ENCODE results near the gene CDC14A.

The CDC14A gene

GRCh38 chr1:100347009-100347966, 5.0 kb upstream of the CDC14A start:
- no peak for TF ChIP-seq CTCF (conservative IDR thresholded peaks at IDR 0.05; ENCODE audit: low read depth, low read length)

GRCh38 chr1:100348549-100349144, 3.7 kb upstream of the CDC14A start:
- no peak for DNase-seq (ENCODE audit: low read depth)
- H3K4me3 ChIP-seq (ENCODE audit: low read depth, low read length) = no peak overlapping the region
- no peak for TF ChIP-seq CTCF (conservative IDR thresholded peaks at IDR 0.05; ENCODE audit: low read depth, low read length)

More at GRCh38 chr1:100347009-100347966, 5.0 kb upstream of the CDC14A start:
- peak; percentile 52 for DNase-seq (ENCODE audit: low read depth)
- no peak overlapping the region for H3K4me3 ChIP-seq (ENCODE audit: low read depth, low read length)

GRCh38 chr1:100349246-100349645, 3.1 kb upstream of the CDC14A start:
- H3K4me3 ChIP-seq (ENCODE audit: low read depth, low read length) = no peak overlapping the region
- TF ChIP-seq CTCF (conservative IDR thresholded peaks at IDR 0.05; ENCODE audit: low read depth, low read length) = no peak
- no peak for DNase-seq (ENCODE audit: low read depth)

GRCh38 chr1:100350787-100351094, 1.6 kb upstream of the CDC14A start:
- peak overlapping the region; percentile 87 for H3K4me3 ChIP-seq (ENCODE audit: low read depth, low read length)
- no peak for DNase-seq (ENCODE audit: low read depth)
- no peak for TF ChIP-seq CTCF (conservative IDR thresholded peaks at IDR 0.05; ENCODE audit: low read depth, low read length)

DNA sequence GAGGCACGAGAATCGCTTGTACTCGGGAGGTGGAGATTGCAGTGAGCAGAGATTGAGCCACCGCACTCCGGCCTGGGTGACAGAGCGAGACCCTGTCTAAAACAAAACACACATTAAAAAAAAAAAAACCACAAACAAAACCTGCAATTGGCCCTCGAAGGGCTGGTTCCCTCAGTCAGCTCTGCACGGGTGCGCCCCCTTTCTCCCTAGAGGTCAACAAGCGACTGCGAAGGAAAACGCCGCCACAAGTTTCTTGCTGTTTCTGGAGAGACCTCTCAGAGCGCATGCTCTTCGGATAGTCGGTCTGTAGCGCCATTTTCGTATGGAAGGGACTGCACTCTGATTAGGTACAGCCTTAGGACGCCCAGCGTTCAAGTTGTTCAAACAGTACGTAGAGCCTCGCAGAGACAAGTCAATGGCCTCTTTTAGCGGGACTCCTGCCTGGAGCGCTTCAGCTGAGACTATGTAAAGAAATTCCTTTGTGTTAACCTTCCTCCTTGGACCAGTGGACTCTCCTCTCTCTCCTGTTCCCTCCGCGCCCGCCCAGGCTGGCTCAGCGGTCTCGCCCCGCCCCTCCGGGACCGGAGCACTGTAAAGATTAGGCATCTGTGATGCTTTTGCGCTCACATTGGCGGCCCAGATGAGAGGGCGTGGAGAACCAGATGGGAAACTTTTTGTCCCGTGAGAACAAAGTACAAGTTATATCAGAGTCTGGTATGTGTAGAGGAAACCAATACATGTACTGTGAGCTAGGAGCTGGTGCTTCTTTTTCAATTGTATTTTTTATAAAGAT, 1.0 kb upstream of the CDC14A start:
- H3K4me3 ChIP-seq (ENCODE audit: low read depth, low read length) = peak overlapping the region; percentile 87
- TF ChIP-seq CTCF (conservative IDR thresholded peaks at IDR 0.05; ENCODE audit: low read depth, low read length) = peak; percentile 17
- DNase-seq (ENCODE audit: low read depth) = peak; percentile 90

DNA sequence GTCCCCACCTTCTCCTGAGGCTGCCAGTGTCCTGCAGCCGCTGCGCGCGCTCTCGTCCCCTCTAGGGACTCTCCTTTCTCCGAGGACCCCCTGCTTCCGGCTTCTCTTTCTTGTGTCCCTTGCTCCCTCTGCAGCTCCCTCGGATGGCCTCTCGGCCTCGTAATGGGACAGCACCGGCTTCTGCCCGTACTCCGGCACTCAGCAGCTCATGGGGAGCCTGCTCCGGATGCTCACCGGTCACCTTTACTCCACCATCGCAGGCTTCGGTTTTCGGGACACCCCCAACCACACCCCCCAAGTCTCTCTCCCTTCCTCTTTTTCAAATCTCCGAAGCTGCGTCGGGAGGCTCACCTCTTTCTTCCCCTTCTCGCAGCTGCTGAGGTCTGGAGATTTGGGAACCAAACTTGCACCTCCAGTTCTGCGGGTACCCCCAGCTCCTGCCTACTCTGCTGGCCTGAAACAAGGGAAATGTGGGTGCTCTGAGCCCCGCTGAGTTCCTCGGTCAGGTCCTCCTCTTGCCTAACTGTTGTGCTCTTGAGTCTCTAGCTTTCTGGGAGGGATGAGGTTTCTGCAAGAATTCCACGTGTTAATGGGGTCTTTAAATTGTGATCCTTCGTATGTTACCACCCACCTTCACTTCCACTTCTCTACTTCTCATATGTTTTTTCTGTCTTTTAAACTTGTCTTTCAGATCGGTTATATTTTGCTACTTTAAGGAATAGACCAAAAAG, 930 bp downstream of the CDC14A start:
- no peak for DNase-seq (ENCODE audit: low read depth)
- peak overlapping the region; percentile 87 for H3K4me3 ChIP-seq (ENCODE audit: low read depth, low read length)
- TF ChIP-seq CTCF (conservative IDR thresholded peaks at IDR 0.05; ENCODE audit: low read depth, low read length) = no peak
